Calu3 (cell line): ENCODE results near the gene FARS2. TPM values are rescaled to one million over a fixed set of nuclear protein-coding genes. Genes with fewer than 3 reads are reported as not detected.
A peak's percentile ranks its signal among the peaks of the same experiment; 100 is the strongest.

Experiments
- Bru-seq: library from RNA; stranded (reverse); fragments of 400-500 nt; gene quantifications from one replicate; lab custom pipeline; 2021; lab: Mats Ljungman, UMichigan
- BruChase-seq, 2 experiments: library from RNA; stranded (reverse); fragments of 400-500 nt; gene quantifications; one replicate each; lab custom pipeline; 2021; lab: Mats Ljungman, UMichigan
- BruUV-seq: library from RNA; stranded (reverse); fragments of 400-500 nt; replicated peaks from 2 replicates; lab custom pipeline; 2021; lab: Mats Ljungman, UMichigan
- CTCF ChIA-PET: fragments of 300-600 bp; sonication (Branson Sonifier 250); formaldehyde crosslinking; loops from one replicate; lab custom pipeline; 2022; ENCODE audit warnings: antibody characterized with exemption; lab: Charles Lee
- DNase-seq: peaks from one replicate; pipeline ENCODE4 v3.0.0; 2022
- H3K27ac Mint-ChIP-seq: one replicate; pipeline ENCODE4 v1.8.0; 2022; ENCODE audit warnings: mixed read lengths; ENCODE audit not compliant: unreplicated experiment
- H3K27me3 Mint-ChIP-seq: one replicate; pipeline ENCODE4 v1.8.0; 2022; ENCODE audit warnings: mixed read lengths; ENCODE audit not compliant: unreplicated experiment
- H3K36me3 Mint-ChIP-seq: one replicate; pipeline ENCODE4 v1.8.0; 2022; ENCODE audit warnings: mild to moderate bottlenecking, moderate library complexity, mixed read lengths; ENCODE audit not compliant: insufficient read depth, unreplicated experiment
- H3K4me1 Mint-ChIP-seq: one replicate; pipeline ENCODE4 v1.8.0; 2022; ENCODE audit warnings: mild to moderate bottlenecking, low read depth, mixed read lengths; ENCODE audit not compliant: unreplicated experiment
- H3K4me3 Mint-ChIP-seq: one replicate; pipeline ENCODE4 v1.8.0; 2022; ENCODE audit warnings: mild to moderate bottlenecking, low read depth, moderate library complexity, mixed read lengths; ENCODE audit not compliant: unreplicated experiment
- H3K9me3 Mint-ChIP-seq: one replicate; pipeline ENCODE4 v1.8.0; 2022; ENCODE audit warnings: low read depth, mixed read lengths; ENCODE audit not compliant: unreplicated experiment
- intact Hi-C: fragments of 100-400 bp; cut with micrococcal nuclease; formaldehyde crosslinking; loops from one replicate; pipeline ENCODE4 v1.10.0; 2022; ENCODE audit not compliant: unreplicated experiment
- long read RNA-seq: library from polyadenylated mRNA; stranded (forward); transcript quantifications from one replicate; pipeline ENCODE4 v2.0.0, GENCODE V29; 2022
- total RNA-seq: library from RNA; stranded (reverse); gene quantifications from 2 replicates; pipeline ENCODE4 v1.2.3, GENCODE V29; 2022
- TF ChIP-seq, protein P1 (sequence below): fragments of 200-600 bp; IDR thresholded peaks from one replicate; pipeline ENCODE4 v1.8.0; 2022; ENCODE audit warnings: antibody characterized with exemption; ENCODE audit not compliant: unreplicated experiment

The FARS2 gene
- 13.4 and 14.3 TPM in 2 replicates for total RNA-seq
- percentile 67 among the genes with signal in this experiment for Bru-seq, nascent RNA
- BruChase-seq, experiment 1, labeled RNA remaining after a 6-hour chase = percentile 54 among the genes with signal in this experiment
- percentile 56 among the genes with signal in this experiment for BruChase-seq, experiment 2, labeled RNA remaining after a 2-hour chase
- long read RNA-seq, transcript FARS2-201 (7 exons, 1,663 nt) = major isoform, 17 of 25 reads
- long read RNA-seq, partial matches to known transcripts = 1 of 25 reads
- long read RNA-seq, other reads (novel, unspliced or antisense) = 7 of 25 reads

DNA sequence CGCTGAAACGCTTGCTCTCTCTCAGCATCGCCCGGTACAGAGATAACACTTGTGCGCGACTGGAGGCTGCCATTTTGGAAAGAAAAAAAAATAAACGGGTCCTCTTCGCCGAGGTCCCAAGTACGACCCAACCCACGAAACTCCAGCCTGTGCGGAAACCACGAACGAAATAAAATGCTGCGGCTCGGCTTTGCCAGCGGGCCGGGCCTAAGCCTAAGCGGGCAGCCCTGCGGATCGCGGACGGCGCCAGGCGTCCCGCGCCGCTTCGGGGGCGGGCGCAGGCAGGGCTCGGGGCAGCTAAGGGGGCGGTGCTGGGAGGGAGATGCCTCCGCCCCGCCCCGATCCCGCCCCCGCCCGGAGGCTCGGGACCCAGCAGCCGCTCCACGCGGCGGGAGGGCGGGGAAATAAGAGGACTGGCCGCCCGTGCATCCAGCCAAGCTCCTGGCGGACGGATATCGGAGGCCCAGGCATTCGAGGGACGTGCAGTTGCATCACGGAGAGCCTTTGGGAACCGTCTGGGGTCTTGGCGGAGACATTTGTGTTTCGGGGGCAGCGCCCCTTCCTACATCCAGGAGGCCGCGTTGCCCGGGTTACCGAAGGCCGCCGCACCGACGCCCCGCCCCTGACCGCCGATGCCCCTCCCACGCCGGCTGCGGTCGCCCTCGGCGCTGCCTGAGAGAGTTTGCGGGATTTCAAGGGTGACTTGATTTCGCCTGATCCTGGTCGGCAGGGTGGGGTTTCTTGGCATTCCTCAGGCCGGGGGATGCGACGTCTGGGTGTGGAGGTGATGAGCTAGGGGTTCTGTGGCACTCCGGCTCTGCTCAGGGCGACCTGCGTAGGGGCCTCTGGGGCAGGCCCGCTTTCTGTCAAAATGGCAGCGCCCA, at the start of gene FARS2, which contains the start of gene LYRM4:
Gene FARS2, plus strand, starts transcription at position 853 of the 884 bp plus-strand sequence.
Gene LYRM4, minus strand, starts transcription at position 290 of the 884 bp plus-strand sequence. Its CDS starts 217 bp downstream, at position 73.
- H3K27me3 Mint-ChIP-seq = no peaks in the 10 kb centered on the region
- no peaks in the 10 kb centered on the region for H3K9me3 Mint-ChIP-seq
- H3K4me1 Mint-ChIP-seq = peaks cover 19% of the 10 kb centered on the region
- peak within 1 kb of the TSS; percentile 91 for H3K4me3 Mint-ChIP-seq
- H3K36me3 Mint-ChIP-seq = peaks cover 39% of the 10 kb centered on the region
- H3K27ac Mint-ChIP-seq = peak within 1 kb of the TSS; percentile 98
- peak; percentile 87 for DNase-seq
- intact Hi-C loops = no loop called here
- BruUV-seq = no TSS peak
- CTCF ChIA-PET = no interaction called here
- TF ChIP-seq, protein P1, sequence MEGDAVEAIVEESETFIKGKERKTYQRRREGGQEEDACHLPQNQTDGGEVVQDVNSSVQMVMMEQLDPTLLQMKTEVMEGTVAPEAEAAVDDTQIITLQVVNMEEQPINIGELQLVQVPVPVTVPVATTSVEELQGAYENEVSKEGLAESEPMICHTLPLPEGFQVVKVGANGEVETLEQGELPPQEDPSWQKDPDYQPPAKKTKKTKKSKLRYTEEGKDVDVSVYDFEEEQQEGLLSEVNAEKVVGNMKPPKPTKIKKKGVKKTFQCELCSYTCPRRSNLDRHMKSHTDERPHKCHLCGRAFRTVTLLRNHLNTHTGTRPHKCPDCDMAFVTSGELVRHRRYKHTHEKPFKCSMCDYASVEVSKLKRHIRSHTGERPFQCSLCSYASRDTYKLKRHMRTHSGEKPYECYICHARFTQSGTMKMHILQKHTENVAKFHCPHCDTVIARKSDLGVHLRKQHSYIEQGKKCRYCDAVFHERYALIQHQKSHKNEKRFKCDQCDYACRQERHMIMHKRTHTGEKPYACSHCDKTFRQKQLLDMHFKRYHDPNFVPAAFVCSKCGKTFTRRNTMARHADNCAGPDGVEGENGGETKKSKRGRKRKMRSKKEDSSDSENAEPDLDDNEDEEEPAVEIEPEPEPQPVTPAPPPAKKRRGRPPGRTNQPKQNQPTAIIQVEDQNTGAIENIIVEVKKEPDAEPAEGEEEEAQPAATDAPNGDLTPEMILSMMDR = no peak

DNA sequence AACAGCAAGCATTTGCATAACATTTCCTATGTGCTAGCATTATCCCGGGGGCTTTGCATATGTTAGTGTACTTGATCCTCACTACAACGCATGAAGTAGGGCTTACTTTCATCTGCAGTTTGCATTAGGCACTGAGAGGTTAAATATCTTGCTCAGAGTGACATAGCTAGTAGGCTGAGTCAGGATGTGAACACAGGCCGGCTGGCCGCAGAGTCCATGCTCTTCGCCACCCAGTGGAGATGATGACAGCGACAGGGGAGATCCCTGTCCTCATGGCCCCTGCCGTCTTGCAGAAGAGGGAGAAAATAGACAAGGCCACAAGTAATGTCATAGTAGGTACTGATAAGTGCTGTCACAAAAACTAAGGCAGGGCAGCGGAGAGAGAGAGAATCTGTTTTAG, 47.5 kb upstream of the FARS2 start:
- TF ChIP-seq, protein P1 = no peak
- Mint-ChIP-seq H3K27me3 (no peaks in the 10 kb centered on the region), H3K4me3 (no peak overlapping the region), H3K4me1 (no peaks in the 10 kb centered on the region), H3K27ac (no peak overlapping the region), H3K36me3 (no peaks in the 10 kb centered on the region), H3K9me3 (no peaks in the 10 kb centered on the region)
- no peak for DNase-seq
- CTCF ChIA-PET = no interaction called here
- no TSS peak for BruUV-seq
- intact Hi-C loops = no loop called here

- DNase-seq = peak; percentile 28
- no TSS peak for BruUV-seq
- TF ChIP-seq, protein P1 = peak; percentile 16
- Mint-ChIP-seq H3K27ac (no peak overlapping the region), H3K36me3 (no peaks in the 10 kb centered on the region), H3K27me3 (no peaks in the 10 kb centered on the region), H3K4me3 (no peak overlapping the region), H3K4me1 (no peaks in the 10 kb centered on the region), H3K9me3 (no peaks in the 10 kb centered on the region)
- intact Hi-C loops = no loop called here
- CTCF ChIA-PET = no interaction called here
These were observed 46.7 kb upstream of the FARS2 start for GRCh38 chr6:5214570-5215052.

- Mint-ChIP-seq H3K4me3 (no peak overlapping the region), H3K9me3 (no peaks in the 10 kb centered on the region), H3K27ac (no peak overlapping the region), H3K36me3 (no peaks in the 10 kb centered on the region), H3K4me1 (no peaks in the 10 kb centered on the region), H3K27me3 (no peaks in the 10 kb centered on the region)
- DNase-seq = no peak
- intact Hi-C loops = no loop called here
- CTCF ChIA-PET = no interaction called here
- BruUV-seq = no TSS peak
- TF ChIP-seq, protein P1 = no peak
These were observed 46.2 kb upstream of the FARS2 start for GRCh38 chr6:5215159-5215558.
